Raji (cell line): ENCODE measurements around the gene TRIB2.

Experiments used
- POLR2A ChIP-seq: IDR thresholded peaks from 2 replicates; pipeline ENCODE4 v1.6.1; 2011; ENCODE audit warnings: low read depth, low read length, control low read depth; ENCODE audit not compliant: insufficient read depth

Gene TRIB2

DNA sequence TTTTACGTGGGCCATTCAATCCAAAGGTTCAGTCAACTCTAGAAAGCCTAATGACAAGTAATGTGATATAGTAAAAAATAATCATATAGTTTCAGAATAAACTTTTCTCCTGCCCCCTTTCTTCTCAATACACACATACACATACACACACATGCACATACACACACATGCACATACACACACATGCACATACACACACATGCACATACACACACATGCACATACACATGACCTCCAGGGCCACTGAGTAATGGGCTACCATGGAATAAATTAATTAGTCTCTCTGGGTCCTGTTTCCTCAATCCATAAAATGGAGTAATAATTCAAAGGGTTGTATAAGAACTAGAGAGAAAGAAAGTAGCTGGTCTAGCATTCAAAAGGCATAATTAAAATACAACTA, 5.4 kb upstream of the TRIB2 start:
- TF ChIP-seq POLR2A: no peak

GRCh38 chr2:12712881-12713280, 3.9 kb upstream of the TRIB2 start:
- TF ChIP-seq POLR2A: no peak

GRCh38 chr2:12714391-12715221, 2.1 kb upstream of the TRIB2 start:
- TF ChIP-seq POLR2A: no peak

- no peak for TF ChIP-seq POLR2A
Observed at GRCh38 chr2:12715258-12716031, 1.3 kb upstream of the TRIB2 start.

DNA sequence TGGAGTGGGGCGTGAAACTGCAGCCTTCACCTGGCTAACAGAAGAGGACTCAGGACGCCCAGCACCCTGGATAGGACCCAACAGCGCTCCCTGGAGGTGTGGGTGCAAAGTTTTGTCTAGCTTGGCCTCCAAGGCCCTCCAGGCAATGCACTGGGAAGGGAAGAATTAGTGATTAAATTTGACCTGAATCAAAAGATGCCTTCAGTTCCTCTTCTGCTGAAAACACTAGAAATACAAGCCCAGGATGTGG, 779 bp upstream of the TRIB2 start:
- TF ChIP-seq POLR2A: no peak

DNA sequence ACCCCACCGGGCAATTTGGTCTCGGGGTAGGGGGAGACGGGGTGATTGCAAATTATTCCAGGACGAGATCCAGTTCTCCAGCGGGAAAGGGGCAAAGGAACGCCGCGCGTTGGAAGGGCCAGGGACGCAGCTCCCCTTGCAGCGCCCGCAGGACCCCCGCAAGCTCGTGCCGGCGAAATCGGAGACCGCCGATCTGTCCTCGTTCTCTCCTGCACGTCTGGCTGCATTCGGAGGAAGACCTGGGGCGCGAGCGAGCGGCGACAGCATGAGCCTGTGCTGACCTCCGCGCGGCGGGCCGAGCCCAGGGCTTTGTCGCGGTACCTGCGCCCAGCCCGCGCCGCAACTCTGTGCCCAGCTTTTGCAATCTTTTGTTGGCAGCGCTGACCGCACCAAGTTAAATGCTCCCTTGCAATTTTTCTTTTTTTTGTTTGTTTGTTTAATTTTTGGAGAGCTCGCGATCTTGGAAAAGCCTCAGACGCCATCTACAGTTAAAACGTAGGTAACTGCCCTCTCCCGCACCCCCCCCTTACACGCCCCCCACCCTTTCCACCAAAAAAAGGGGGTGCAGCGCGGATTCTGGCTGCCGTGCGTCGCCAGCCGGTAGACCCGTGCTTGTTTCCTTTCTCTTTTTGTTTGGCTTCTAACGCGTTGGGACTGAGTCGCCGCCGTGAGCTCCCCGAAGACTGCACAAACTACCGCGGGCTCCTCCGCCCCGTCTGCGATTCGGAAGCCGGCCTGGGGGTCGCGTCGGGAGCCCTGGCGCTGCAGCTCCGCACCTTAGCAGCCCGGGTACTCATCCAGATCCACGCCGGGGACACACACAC, 667 bp downstream of the TRIB2 start:
- no peak for TF ChIP-seq POLR2A

GRCh38 chr2:12718015-12718671, 1.4 kb downstream of the TRIB2 start:
- TF ChIP-seq POLR2A: no peak

DNA sequence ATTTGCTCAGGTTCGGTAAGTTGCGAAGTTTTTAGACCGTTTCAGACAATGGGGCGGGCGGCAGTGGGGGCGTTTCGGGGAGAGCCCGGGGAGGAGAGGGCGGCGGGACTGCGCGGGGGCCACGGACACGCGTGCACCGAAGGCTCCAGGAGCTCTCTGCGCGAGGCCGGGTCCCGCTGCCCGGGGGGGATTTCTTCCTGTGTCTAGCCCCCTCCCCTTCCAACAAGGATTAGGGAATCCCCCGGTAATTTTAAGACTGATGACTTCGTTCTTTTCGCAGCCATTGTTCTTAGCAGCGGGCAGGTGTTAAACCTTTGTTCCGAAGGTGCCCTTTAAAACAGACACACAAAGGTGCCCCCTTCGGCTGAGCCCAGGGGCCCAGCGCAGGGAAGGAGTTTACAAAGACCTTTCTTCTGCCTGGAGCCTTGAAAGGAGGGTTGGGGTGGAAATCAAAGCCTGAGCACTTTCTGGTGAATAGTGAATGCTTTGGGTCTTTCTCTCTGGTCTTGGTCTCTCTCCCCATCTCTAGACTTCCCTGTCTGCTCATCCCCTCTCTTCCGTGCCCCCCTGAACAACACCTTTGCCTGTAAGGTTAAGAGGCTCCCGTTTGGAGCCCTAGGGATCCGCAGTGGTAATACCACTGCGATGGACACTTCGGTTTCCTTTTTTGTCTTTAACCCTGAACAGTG, 2.1 kb downstream of the TRIB2 start:
- TF ChIP-seq POLR2A: no peak

GRCh38 chr2:12719400-12720277, 2.9 kb downstream of the TRIB2 start:
- no peak for TF ChIP-seq POLR2A

DNA sequence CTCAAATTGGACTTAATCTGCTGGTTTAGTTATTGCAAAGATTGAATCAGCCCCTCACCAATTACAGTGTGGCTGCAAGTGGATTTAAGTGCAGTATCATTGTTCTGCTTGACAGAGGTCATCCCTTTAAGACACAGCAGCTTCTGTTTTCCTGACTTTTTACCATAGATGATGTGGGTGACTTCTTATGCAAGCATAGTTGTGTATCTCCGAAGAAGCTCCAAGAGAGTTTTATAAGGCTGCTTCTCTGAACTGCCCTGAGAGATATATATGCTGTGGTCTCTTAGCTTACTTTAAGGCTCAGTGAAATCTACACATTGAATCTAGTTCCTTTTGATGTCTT, 3.5 kb downstream of the TRIB2 start:
- no peak for TF ChIP-seq POLR2A

DNA sequence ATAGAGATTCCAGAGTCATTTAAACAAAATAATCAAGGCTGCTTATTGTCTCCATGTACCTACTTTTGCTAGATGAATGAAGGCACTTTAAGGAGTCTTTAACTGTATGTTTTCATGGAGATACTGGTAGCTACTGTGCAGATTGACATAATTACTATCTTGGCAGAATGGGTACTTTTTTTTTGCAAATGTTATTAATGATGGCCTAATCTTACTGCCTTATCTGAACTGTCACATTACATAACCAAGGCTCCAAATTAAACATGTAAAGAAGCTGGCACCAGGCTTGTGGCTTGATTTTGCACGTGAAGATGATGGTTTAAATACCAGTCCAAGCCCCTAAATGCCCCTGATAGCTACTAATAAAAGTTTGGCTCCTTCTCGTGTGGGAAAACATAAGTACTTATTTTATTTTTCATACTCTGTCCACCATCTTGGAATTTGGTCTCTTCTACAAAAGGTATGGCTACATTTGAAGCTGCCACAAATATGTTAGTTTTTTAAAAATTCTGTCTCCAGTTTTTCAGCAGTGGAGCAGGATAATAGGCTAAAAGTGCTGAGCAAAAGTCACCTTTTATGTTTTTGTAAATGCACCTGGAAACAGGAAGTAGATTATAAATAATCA, 4.1 kb downstream of the TRIB2 start:
- no peak for TF ChIP-seq POLR2A

- no peak for TF ChIP-seq POLR2A
Observed at GRCh38 chr2:12721566-12722446, 5.1 kb downstream of the TRIB2 start.

GRCh38 chr2:12722447-12723316, 5.9 kb downstream of the TRIB2 start:
- no peak for TF ChIP-seq POLR2A
